Measurements from ENCODE around the gene HIVEP3.

GRCh38 chr1:41483960-41484401, 434.7 kb downstream of the HIVEP3 start:
- no peak for TF ChIP-seq EP300 (IDR thresholded peaks at IDR 0.05)
- no peak for TF ChIP-seq CTCF (IDR thresholded peaks at IDR 0.05)
- no peak for TF ChIP-seq POLR2A (IDR thresholded peaks at IDR 0.05)

Data from tibial nerve (tissue), 4 donors.